AG09319 (cell line): Measurements from ENCODE around the gene DLGAP5.

Experiments used
- DNase-seq: peaks from one replicate; pipeline ENCODE4 v3.0.0-alpha.2; 2010; ENCODE audit warnings: low read depth; ENCODE audit errors: extremely low read depth
- CTCF ChIP-seq: IDR thresholded peaks from 2 replicates; pipeline ENCODE4 v1.5.1; 2011; ENCODE audit warnings: low read depth, mild to moderate bottlenecking, inconsistent platforms, low read length, moderate library complexity

DLGAP5 gene

GRCh38 chr14:55118761-55119160 lies 72.6 kb downstream of the DLGAP5 start:
- no peak for TF ChIP-seq CTCF

GRCh38 chr14:55117803-55118441 lies 73.5 kb downstream of the DLGAP5 start:
- no peak for TF ChIP-seq CTCF
- DNase-seq: no peak

More at GRCh38 chr14:55118761-55119160, 72.6 kb downstream of the DLGAP5 start:
- no peak for DNase-seq

DNA sequence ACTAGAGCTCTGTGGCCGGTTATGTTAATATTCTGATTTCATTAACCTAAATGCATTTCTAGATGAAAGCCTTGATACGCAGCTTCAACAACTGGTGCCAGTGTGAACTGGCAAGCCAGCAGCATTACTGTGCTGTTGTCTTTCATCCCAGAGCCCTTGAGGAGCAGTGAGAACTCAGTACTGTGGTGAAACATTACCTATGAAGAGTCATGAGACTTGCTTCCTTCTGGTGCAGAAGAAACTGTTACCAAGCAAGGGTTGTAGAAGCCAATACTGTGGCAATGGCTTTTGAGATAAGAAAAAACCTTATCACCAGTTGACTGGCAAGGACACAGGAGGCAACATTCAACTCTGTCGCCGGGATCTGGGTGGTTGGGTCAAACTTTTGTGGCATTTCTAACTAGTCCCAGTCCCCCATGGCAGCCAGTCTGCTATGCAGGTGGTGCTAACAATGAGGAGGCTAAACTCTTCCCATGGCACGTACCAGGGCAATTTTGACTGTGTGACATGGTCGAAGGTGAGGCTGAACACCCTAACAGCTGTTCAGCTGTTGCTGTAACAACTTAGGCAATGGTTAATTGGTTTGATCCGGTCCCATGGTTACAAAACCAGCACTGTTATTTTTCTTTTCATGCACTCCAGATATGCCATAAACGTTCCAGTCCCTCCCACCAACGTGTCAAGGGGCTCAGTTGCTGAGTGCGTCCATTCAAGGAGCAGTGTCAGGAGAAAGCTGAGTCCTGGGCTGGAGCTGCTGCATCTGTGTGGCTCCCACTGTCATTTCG lies 74.9 kb downstream of the DLGAP5 start:
- no peak for TF ChIP-seq CTCF
- no peak for DNase-seq

GRCh38 chr14:55115861-55116245 lies 75.5 kb downstream of the DLGAP5 start:
- no peak for DNase-seq
- no peak for TF ChIP-seq CTCF

GRCh38 chr14:55115460-55115859 lies 75.9 kb downstream of the DLGAP5 start:
- TF ChIP-seq CTCF: no peak
- no peak for DNase-seq

- DNase-seq: no peak
- TF ChIP-seq CTCF: no peak
These were observed 76.7 kb downstream of the DLGAP5 start for GRCh38 chr14:55114720-55115119.

GRCh38 chr14:55111122-55111708 lies 80.2 kb downstream of the DLGAP5 start:
- no peak for TF ChIP-seq CTCF
- no peak for DNase-seq
